ENCODE data around the gene AHCTF1. TPM values are rescaled to one million over a fixed set of nuclear protein-coding genes. Genes with fewer than 3 reads are reported as not detected.

Gene AHCTF1
- total RNA-seq, 1 donor = 134 TPM

GRCh38 chr1:246792603-246793002 lies 139.1 kb downstream of the AHCTF1 start:
- no peaks in the 10 kb centered on the region for H3K4me1 ChIP-seq (ENCODE audit: insufficient read depth, low read length)
- no peaks in the 10 kb centered on the region for H3K27me3 ChIP-seq (ENCODE audit: insufficient read depth, low read length)
- H3K4me3 ChIP-seq (ENCODE audit: low read length) = no peak overlapping the region
- no peaks in the 10 kb centered on the region for H3K9me3 ChIP-seq (ENCODE audit: low read depth, low read length)

- no peaks in the 10 kb centered on the region for H3K9me3 ChIP-seq (ENCODE audit: low read depth, low read length)
- no peaks in the 10 kb centered on the region for H3K4me1 ChIP-seq (ENCODE audit: insufficient read depth, low read length)
- no peaks in the 10 kb centered on the region for H3K27me3 ChIP-seq (ENCODE audit: insufficient read depth, low read length)
- H3K4me3 ChIP-seq (ENCODE audit: low read length) = no peak overlapping the region
Observed at GRCh38 chr1:246791303-246791918, 140.3 kb downstream of the AHCTF1 start.

- H3K4me3 ChIP-seq (ENCODE audit: low read length) = no peak overlapping the region
- no peaks in the 10 kb centered on the region for H3K4me1 ChIP-seq (ENCODE audit: insufficient read depth, low read length)
- H3K27me3 ChIP-seq (ENCODE audit: insufficient read depth, low read length) = no peaks in the 10 kb centered on the region
- H3K9me3 ChIP-seq (ENCODE audit: low read depth, low read length) = no peaks in the 10 kb centered on the region
Observed at GRCh38 chr1:246790833-246791232, 140.9 kb downstream of the AHCTF1 start.

- no peaks in the 10 kb centered on the region for H3K27me3 ChIP-seq (ENCODE audit: insufficient read depth, low read length)
Observed at GRCh38 chr1:246790364-246790763, 141.4 kb downstream of the AHCTF1 start.

GRCh38 chr1:246789454-246790339 lies 142.1 kb downstream of the AHCTF1 start:
- no peak overlapping the region for H3K4me3 ChIP-seq (ENCODE audit: low read length)

More at GRCh38 chr1:246790364-246790763, 141.4 kb downstream of the AHCTF1 start:
- Histone ChIP-seq H3K4me1 (ENCODE audit: insufficient read depth, low read length) (no peaks in the 10 kb centered on the region), H3K9me3 (ENCODE audit: low read depth, low read length) (no peaks in the 10 kb centered on the region), H3K4me3 (ENCODE audit: low read length) (no peak overlapping the region)

More at GRCh38 chr1:246789454-246790339, 142.1 kb downstream of the AHCTF1 start:
- Histone ChIP-seq H3K9me3 (ENCODE audit: low read depth, low read length) (no peaks in the 10 kb centered on the region), H3K27me3 (ENCODE audit: insufficient read depth, low read length) (no peaks in the 10 kb centered on the region), H3K4me1 (ENCODE audit: insufficient read depth, low read length) (peaks cover 6% of the 10 kb centered on the region)

Other genes starting within 250 kb of the AHCTF1 start
- 8.6 TPM for gene SCCPDH, start 207.5 kb downstream of the AHCTF1 start, total RNA-seq
- gene ZNF695, start 76.1 kb upstream of the AHCTF1 start, total RNA-seq = 0.52 TPM
- 0.94 TPM for gene ZNF670, start 146.9 kb upstream of the AHCTF1 start, total RNA-seq
- 20.8 TPM for gene ZNF669, start 172.4 kb upstream of the AHCTF1 start, total RNA-seq
- gene ZNF124, start 240.1 kb upstream of the AHCTF1 start, total RNA-seq = 68.6 TPM

All from mononuclear cell (primary cell).